CD4-positive, alpha-beta T cell treated with Interferon gamma for 1 hour (primary cell): Measurements from ENCODE around the gene FAM227A.
"Not testable (repeated sequence)": the region's sequence is repeated elsewhere in the genome, so short reads cannot be mapped to it uniquely, and the experiment has no call there.

ENCODE experiments used
- DNase-seq: peaks from one replicate; pipeline ENCODE4 v3.0.0-alpha.2; 2020

The FAM227A gene

DNA sequence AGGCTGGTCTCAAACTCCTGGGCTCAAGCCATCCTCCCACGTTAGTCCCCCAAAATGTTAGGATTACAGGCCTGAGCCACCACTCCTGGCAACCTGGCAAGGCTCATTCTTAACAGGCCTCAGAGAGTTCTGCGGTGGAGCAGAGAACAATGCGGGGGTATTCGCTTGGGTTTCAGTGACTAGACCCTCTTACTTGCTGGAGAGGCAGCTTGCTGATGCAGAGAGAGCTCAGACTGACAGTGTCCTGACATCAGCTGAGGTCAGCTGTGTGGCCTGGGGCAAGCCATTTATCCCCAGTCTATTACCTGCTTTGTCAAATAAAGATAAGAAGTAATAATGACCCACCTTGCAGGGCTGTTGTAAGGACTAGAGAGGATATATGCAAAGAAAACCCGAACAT, 46.0 kb downstream of the FAM227A start:
- DNase-seq = no peak

DNA sequence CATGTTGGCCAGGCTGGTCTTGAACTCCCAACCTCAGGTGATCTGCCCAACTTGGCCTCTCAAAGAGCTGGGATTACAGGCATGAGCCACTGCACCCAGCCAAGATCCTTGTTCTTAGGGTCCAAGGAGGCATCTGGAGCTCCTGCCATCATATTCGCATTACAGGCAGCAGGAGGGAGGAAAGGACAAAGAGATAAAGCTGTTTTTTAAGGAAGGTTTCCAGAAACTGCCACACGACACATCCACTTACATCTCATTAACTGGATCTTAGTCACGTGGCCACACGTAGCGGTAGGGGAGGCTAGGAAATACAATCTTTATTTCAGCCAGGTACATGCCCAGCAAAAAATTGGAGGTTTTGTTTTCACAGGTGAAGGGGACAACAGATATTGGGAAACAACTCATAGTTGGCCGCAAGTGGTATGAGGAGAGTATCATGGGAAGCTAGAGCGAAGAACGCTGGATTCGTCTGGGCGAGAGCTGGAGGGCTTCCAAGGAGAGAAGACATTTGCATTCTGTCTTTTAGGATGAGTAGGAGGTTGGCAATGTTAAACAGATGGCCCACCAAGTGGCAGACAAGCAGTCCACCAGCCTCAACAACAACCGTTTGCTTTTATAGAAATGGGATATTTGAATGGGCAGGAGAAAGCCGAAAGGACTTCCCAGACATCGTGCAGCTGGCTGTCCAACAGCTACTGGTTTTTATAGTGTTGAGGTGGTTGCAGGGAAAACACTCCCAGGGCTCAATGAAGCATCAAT, 47.0 kb downstream of the FAM227A start:
- no peak for DNase-seq

- DNase-seq = no peak
These were observed 48.5 kb downstream of the FAM227A start for GRCh38 chr22:38607680-38608079.

GRCh38 chr22:38602166-38602565, 54.0 kb downstream of the FAM227A start:
- no peak for DNase-seq

DNA sequence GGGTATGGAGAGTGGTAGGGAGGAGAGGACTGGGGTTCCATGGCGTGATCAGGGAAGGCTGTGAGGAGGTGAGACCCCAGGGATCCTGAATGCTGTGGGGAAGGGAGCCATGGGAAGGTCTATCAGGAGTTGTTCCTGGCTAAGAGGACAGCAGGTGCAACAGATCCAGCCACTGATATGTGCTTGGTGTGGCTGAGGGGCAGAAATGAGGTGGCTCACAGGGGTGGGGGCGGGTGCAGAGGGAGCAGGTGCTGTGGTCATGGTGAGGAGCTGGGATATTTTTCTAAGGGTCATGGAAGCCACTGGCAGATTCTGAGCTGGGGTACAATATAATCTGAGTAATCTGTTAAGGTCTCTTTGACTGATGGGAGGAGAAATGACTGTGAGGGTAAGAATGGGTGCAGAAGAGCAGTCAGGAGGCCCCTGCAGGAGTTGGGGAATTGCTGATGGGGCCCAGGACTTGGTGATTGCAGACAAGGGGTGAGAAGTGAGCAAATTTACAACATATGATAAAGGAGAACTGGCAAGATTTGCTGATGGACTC, 54.9 kb downstream of the FAM227A start:
- no peak for DNase-seq

DNA sequence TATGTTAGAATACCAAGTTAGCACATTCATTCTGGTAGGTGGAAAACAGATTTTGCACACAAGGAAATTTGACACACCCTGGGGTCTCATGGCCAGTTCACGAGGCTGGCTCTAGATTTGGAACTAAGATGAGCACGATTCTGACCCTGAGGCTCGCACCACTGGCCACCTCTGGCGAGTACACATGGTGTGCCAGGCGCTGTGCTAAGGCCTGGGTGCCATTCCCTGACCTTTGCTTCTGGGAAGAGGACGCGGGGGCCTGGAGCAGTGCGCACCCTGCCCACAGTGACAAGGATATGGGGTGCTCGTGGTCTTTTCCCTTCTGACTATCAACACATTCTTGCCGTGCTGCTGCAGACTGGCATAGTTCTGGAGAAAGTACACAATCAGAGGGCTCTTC, 56.7 kb downstream of the FAM227A start:
- DNase-seq = no peak

DNA sequence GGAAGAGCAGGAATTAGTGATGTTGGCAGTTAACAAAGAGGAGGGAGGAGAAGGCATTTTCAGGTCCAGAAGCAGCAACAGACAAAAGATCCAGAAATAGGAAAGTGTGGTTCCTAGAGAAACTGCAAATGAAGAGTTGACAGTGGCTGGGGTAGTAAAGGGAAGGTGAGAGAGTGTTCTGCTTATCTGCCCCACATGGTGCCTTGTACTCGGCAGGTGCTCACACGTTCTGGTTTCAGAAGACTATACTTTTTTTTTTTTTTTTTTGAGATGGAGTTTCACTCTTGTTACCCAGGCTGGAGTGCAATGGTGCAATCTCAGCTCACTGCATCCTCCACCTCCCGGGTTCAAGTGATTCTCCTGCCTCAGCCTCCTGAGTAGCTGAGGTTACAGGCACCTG, 73.3 kb downstream of the FAM227A start:
- DNase-seq = not testable (repeated sequence)

GRCh38 chr22:38578505-38578904, 77.7 kb downstream of the FAM227A start:
- no peak for DNase-seq

DNA sequence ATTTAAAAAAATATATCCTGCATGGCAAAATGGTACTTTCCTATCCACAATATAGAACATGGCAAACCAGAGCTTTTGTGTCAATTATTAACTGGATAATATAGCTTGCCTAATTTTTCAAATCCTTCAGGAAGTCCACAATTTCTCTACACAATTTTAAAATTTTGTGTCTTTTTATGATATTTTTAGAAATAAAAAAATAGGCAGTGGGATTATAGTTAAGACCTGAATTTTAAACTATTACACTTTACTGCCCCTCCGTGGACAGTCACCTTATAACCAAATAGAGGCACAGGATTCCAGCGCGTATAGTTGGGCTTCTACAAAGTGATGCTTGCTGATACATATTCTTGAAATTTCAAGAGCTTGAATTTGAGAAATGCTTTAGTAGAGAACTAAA, 84.1 kb downstream of the FAM227A start:
- peak; percentile 10 for DNase-seq

DNA sequence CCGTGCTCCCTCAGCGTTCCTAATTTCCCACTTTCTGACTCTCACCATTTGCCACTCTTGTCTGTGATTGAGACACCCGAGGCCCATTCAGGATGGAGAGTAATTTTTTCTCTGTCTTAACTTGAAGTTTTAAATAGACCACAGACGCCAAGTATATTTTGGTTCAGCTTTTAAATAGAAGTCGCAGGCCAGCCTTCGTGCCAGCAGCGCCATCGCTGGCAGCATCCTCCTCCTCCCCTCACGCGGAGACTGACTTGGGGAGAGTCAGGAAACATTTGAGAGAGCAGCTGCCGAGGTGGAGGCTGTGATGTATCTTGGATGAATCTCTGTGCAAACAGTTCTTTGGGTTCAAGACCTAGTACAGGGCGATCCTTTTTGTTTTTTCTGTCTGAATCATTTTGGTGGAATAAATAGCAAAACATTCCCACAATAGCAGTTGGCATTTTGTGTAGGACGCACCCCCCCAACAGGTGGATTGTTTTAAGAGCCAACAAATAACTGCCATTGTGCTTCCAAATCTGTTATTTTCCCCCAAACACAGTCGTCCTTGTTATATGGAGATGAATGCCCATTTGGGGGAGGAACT, 85.3 kb downstream of the FAM227A start:
- DNase-seq = peak; percentile 1

DNA sequence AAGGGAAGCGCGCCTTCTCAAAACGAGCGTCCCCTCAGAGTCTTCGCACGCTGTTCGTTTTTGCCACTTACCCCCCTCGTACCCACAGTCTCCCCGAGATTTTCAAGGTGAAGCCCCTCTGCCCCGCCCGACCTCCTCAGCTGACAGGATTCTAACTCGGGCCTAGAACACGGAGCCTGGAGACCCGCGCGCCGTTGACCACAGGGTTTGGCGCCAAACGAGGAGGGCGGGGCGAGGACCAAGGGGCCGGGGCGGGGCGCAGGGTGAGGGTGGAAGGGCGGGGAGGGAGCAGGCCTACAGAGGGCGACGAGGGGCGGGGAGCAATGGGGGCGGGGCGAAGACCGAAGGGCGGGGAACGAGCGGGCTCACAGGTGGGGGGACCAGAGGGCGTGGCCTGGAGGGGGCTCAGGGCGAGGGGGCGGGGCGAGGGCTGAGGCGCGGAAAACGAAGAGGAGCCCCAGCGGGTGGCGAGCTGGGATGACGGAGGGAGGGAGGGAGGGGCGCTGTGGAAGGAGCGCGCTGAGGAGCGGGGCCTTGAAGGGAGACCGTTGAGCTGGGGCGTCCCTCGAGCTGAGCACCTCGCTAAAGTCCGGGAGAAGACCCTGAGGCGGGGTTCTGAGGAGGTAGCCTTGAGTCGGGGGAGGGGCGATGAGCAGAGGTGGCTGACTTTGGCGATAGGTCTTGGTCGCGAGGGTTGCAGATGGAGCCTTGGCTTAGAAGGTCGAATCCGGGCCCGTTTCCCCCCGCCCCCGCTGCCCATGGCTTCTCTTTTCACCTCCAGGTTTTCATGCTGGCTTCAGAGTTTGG, 86.0 kb downstream of the FAM227A start, which contains the start of gene DMC1:
DMC1 (minus strand) TSS at position 212 of the 807 bp plus-strand sequence. CDS start 1,927 bp downstream, outside the sequence.
- peak; percentile 95 for DNase-seq

DNA sequence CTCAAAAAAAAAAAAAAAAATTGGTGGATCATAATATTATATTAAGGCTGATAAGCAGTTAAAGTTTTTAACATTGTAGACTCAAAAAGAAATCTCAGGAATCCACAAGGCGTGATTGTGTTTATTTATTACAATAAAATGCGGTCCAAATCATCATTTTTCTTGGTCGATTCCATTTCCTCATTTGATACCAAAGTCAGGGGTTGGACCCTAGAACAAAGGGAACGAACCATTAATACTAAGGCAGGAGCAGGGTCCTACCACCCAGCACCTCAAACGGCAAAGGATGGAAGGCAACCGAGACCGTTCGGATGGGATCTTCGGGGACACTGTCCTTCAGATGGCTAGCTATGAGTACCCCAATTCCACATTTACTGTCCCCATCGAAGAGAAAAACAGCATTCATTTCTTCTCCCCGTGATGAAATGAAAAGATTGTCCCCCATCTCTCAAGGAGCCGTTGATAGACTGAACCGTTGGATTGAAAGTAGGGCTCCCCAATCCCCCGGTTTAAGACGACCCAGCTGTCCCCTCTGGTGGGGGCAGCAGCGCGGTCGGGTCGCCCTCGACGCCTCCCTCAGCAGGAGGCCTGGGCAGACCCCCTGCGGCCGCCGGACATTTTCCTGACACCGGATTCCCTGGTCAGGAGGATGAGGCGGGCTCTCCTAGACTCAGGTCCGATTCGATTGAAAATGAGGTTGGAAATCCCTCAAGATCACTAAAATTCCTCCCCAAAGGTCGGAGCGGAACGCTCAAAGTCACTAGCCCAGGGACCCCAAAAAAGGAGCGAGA, 86.8 kb downstream of the FAM227A start:
- DNase-seq = no peak

DNA sequence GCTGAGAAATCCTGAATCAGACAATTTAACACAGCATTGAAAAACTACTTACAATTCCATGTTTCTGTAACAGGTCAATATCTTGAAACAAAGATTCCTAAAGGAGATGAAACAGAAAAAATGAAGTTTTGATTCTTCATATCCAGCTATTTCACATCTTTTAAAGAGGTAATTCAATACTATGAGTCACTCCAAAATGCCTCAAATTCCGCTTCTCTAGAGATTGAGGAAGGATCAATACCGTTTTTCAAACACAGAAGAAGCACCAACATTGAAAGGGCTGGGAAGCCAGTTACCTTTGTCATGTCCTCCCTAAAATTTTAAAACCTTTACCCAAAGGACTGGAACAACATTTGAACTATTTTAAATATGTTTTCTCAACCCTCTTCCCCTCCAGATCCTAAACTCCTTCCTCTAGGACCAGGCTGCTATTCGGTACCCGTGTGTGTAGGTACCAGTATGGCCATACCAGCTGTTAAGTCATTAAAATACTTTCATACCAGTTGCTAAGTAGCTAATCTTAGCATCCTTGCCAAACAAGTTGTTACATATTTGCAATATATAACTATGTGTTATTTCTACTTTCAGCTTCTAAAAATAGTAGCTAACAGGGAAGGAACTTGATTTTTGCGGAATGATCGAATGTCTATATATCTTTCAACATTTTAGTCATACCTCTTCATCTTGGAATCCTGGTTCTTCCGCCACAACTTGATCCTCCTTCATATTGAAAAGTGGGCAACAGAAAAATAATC, 88.5 kb downstream of the FAM227A start:
- no peak for DNase-seq

DNA sequence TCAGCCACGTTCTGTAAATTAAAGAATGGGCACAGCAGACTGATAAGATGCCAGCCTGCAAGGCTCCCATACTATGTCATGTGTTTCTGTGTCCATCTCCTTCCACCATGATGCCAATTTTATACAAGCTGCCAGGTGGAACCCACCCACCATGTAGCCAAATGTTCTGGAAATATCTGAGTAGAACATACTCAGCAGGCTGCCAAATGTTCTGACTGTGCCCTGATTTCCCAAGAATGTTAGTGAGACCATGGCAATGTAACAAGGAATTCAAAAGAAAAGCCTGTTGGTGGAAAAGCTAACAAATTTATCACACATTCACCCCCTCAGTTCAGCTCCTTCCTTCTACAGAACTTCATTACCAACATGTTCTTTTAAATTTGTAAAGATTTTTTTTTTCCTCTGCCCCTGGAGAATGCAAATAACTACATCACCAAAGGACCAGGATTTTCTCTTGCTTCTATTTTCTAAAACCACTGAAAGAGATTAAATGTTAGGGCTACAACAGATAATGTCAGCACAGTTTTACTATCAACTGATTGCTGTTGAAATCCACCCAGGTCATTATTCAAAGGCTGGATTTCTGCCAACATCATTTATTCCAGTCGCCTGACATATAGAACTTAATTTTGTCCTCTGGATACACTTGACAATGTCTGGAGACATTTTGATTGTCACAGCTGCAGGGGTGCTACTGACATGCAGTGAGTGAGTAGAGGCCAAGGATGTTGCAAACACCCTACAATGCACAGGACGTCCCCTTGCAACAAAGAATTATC, 89.3 kb downstream of the FAM227A start:
- no peak for DNase-seq

- DNase-seq = no peak
These were observed 90.8 kb downstream of the FAM227A start for GRCh38 chr22:38565441-38565840.

- DNase-seq = no peak
These were observed 91.5 kb downstream of the FAM227A start for GRCh38 chr22:38564669-38565068.

- DNase-seq = no peak
These were observed 101.9 kb downstream of the FAM227A start for GRCh38 chr22:38554281-38554680.

- DNase-seq = no peak
These were observed 106.9 kb downstream of the FAM227A start for GRCh38 chr22:38549101-38549894.

GRCh38 chr22:38540701-38541100, 115.5 kb downstream of the FAM227A start:
- no peak for DNase-seq
